WTC11 (cell line): ENCODE data around the gene NQO2. TPM values are rescaled to one million over a fixed set of nuclear protein-coding genes. Genes with fewer than 3 reads are reported as not detected.

Experiments
- ATAC-seq: fragments of 200-7000 bp; cut with Tn5 transposase; 2 replicates; pipeline ENCODE4 v1.10.0; 2021; ENCODE audit warnings: mild to moderate bottlenecking, moderate library complexity
- CTCF ChIA-PET: fragments of 300-600 bp; sonication (Branson Sonifier 250); formaldehyde crosslinking; loops from one replicate; lab custom pipeline; 2021; ENCODE audit warnings: antibody characterized with exemption; lab: Charles Lee
- POLR2A ChIA-PET: fragments of 350-600 bp; sonication (Branson Sonifier 250); formaldehyde crosslinking; loops from one replicate; lab custom pipeline; 2021; ENCODE audit warnings: antibody characterized with exemption; lab: Charles Lee
- DNase-seq: peaks from one replicate; pipeline ENCODE4 v3.0.0; 2021; ENCODE audit warnings: low spot score
- H3K27ac Mint-ChIP-seq: 2 replicates; pipeline ENCODE4 v1.8.0; 2021; ENCODE audit warnings: mixed read lengths
- H3K27me3 Mint-ChIP-seq: 2 replicates; pipeline ENCODE4 v1.8.0; 2021; ENCODE audit warnings: low read depth, mild to moderate bottlenecking, moderate library complexity, mixed read lengths
- H3K36me3 Mint-ChIP-seq: 2 replicates; pipeline ENCODE4 v1.8.0; 2021; ENCODE audit warnings: mixed read lengths
- H3K4me1 Mint-ChIP-seq: 2 replicates; pipeline ENCODE4 v1.8.0; 2022; ENCODE audit warnings: mixed read lengths
- H3K4me3 Mint-ChIP-seq: 2 replicates; pipeline ENCODE4 v1.8.0; 2021; ENCODE audit warnings: mild to moderate bottlenecking, moderate library complexity, mixed read lengths
- H3K9me3 Mint-ChIP-seq: 2 replicates; pipeline ENCODE4 v1.8.0; 2021; ENCODE audit warnings: mixed read lengths
- ATF1 ChIP-seq: sonication (generic); formaldehyde crosslinking; IDR thresholded peaks from 2 replicates; pipeline ENCODE4 v1.8.1; 2023; ENCODE audit warnings: mild to moderate bottlenecking, moderate library complexity, missing genetic modification reagents
- CBFB ChIP-seq: sonication (generic); formaldehyde crosslinking; IDR thresholded peaks from 2 replicates; pipeline ENCODE4 v1.8.1; 2022; ENCODE audit warnings: mild to moderate bottlenecking, low read depth, missing genetic modification reagents
- CREB1 ChIP-seq: sonication (generic); formaldehyde crosslinking; IDR thresholded peaks from 2 replicates; pipeline ENCODE4 v1.8.0; 2023; ENCODE audit warnings: mild to moderate bottlenecking, missing genetic modification reagents
- CTCF ChIP-seq: fragments of 200-600 bp; IDR thresholded peaks from 2 replicates; pipeline ENCODE4 v1.8.0; 2022; ENCODE audit warnings: antibody characterized with exemption
- ESRRA ChIP-seq: sonication (generic); formaldehyde crosslinking; IDR thresholded peaks from 2 replicates; pipeline ENCODE4 v1.8.1; 2022; ENCODE audit warnings: mild to moderate bottlenecking, missing genetic modification reagents, borderline replicate concordance
- ETV6 ChIP-seq: sonication (generic); formaldehyde crosslinking; IDR thresholded peaks from 2 replicates; pipeline ENCODE4 v1.8.1; 2022; ENCODE audit warnings: mild to moderate bottlenecking, missing genetic modification reagents
- FOXK1 ChIP-seq: sonication (generic); formaldehyde crosslinking; IDR thresholded peaks from 2 replicates; pipeline ENCODE4 v1.8.0; 2022; ENCODE audit warnings: mild to moderate bottlenecking, moderate library complexity, missing genetic modification reagents
- GABPB1 ChIP-seq: sonication (generic); formaldehyde crosslinking; IDR thresholded peaks from 2 replicates; pipeline ENCODE4 v1.8.1; 2023; ENCODE audit warnings: mild to moderate bottlenecking, missing genetic modification reagents
- HMGA2 ChIP-seq: fragments of 250-450 bp; sonication (Bioruptor Pico); IDR thresholded peaks from 2 replicates; pipeline ENCODE4 v1.4.0; 2021; ENCODE audit warnings: mild to moderate bottlenecking, moderate library complexity
- JAZF1 ChIP-seq: fragments of 250-450 bp; sonication (Bioruptor Pico); IDR thresholded peaks from 2 replicates; pipeline ENCODE4 v1.9.0; 2021; ENCODE audit warnings: moderate library complexity, mild to moderate bottlenecking, inconsistent platforms
- KAT7 ChIP-seq: sonication (generic); formaldehyde crosslinking; IDR thresholded peaks from 2 replicates; pipeline ENCODE4 v1.8.1; 2023; ENCODE audit warnings: missing genetic modification reagents, mild to moderate bottlenecking, borderline replicate concordance
- MAX ChIP-seq: sonication (generic); formaldehyde crosslinking; IDR thresholded peaks from 2 replicates; pipeline ENCODE4 v1.8.0; 2022; ENCODE audit warnings: mild to moderate bottlenecking, missing genetic modification reagents
- MLX ChIP-seq: sonication (generic); formaldehyde crosslinking; IDR thresholded peaks from 2 replicates; pipeline ENCODE4 v1.8.1; 2023; ENCODE audit warnings: mild to moderate bottlenecking, missing genetic modification reagents, moderate library complexity
- MYBL2 ChIP-seq: sonication (generic); formaldehyde crosslinking; IDR thresholded peaks from 2 replicates; pipeline ENCODE4 v1.8.1; 2023; ENCODE audit warnings: mild to moderate bottlenecking, moderate library complexity, missing genetic modification reagents
- PRDM15 ChIP-seq: sonication (generic); formaldehyde crosslinking; IDR thresholded peaks from 2 replicates; pipeline ENCODE4 v1.8.0; 2022; ENCODE audit warnings: missing genetic modification reagents
- RORB ChIP-seq: fragments of 250-450 bp; sonication (Bioruptor Pico); IDR thresholded peaks from 2 replicates; pipeline ENCODE4 v1.9.0; 2021; ENCODE audit warnings: mild to moderate bottlenecking
- SOX15 ChIP-seq: fragments of 250-450 bp; sonication (Bioruptor Pico); IDR thresholded peaks from 2 replicates; pipeline ENCODE4 v1.9.0; 2021; ENCODE audit warnings: mild to moderate bottlenecking
- SP1 ChIP-seq: sonication (generic); formaldehyde crosslinking; conservative IDR thresholded peaks from 2 replicates; pipeline ENCODE4 v1.8.1; 2022; ENCODE audit warnings: missing genetic modification reagents
- ZNF138 ChIP-seq: sonication (generic); formaldehyde crosslinking; conservative IDR thresholded peaks from 2 replicates; pipeline ENCODE4 v1.8.1; 2022; ENCODE audit warnings: mild to moderate bottlenecking, moderate library complexity, missing genetic modification reagents
- ZNF263 ChIP-seq: sonication (generic); formaldehyde crosslinking; IDR thresholded peaks from 2 replicates; pipeline ENCODE4 v1.8.1; 2022; ENCODE audit warnings: low read depth, mild to moderate bottlenecking, moderate library complexity, missing genetic modification reagents
- ZNF281 ChIP-seq: sonication (generic); formaldehyde crosslinking; IDR thresholded peaks from 2 replicates; pipeline ENCODE4 v1.8.0; 2023; ENCODE audit warnings: mild to moderate bottlenecking, missing genetic modification reagents
- ZSCAN18 ChIP-seq: fragments of 250-450 bp; sonication (Bioruptor Pico); IDR thresholded peaks from 2 replicates; pipeline ENCODE4 v2.1.2; 2022; ENCODE audit warnings: mild to moderate bottlenecking, moderate library complexity
- total RNA-seq: library from RNA; stranded (reverse); gene quantifications from 3 replicates; pipeline ENCODE4 v1.2.3, GENCODE V29; 2021

NQO2 gene
- total RNA-seq, 1 experiment from 2014 or later: 119 TPM

- no peaks in the 10 kb centered on the region for H3K4me1 Mint-ChIP-seq
- no peak overlapping the region for H3K27ac Mint-ChIP-seq
- no peak overlapping the region for H3K4me3 Mint-ChIP-seq
- TF ChIP-seq SOX15 (CRISPR knock-in tag) (no peak), MYBL2 (no peak), ESRRA (CRISPR knock-in tag) (no peak), GABPB1 (CRISPR knock-in tag) (no peak), CTCF (no peak), CREB1 (CRISPR knock-in tag) (no peak), PRDM15 (no peak), HMGA2 (no peak), ETV6 (CRISPR knock-in tag) (no peak), JAZF1 (CRISPR knock-in tag) (no peak), KAT7 (CRISPR knock-in tag) (no peak), SP1 (CRISPR knock-in tag) (no peak)
- TF ChIP-seq, all 79 proteins: peak for 0
- DNase-seq (no peak), ATAC-seq (no peak)
- Mint-ChIP-seq H3K36me3 (peaks cover 90% of the 10 kb centered on the region), H3K9me3 (peaks cover 25% of the 10 kb centered on the region), H3K27me3 (no peaks in the 10 kb centered on the region)
- ChIA-PET CTCF (no interaction called here), POLR2A (no interaction called here)
Observed at GRCh38 chr6:3016473-3017280, 17.0 kb downstream of the NQO2 start.

GRCh38 chr6:3017304-3017703 lies 17.6 kb downstream of the NQO2 start:
- no peak for ATAC-seq
- H3K27me3 Mint-ChIP-seq: no peaks in the 10 kb centered on the region
- peaks cover 19% of the 10 kb centered on the region for H3K9me3 Mint-ChIP-seq
- ChIA-PET CTCF (no interaction called here), POLR2A (no interaction called here)
- H3K27ac Mint-ChIP-seq: no peak overlapping the region
- DNase-seq: no peak
- H3K36me3 Mint-ChIP-seq: peaks cover 86% of the 10 kb centered on the region
- no peak overlapping the region for H3K4me3 Mint-ChIP-seq
- no peaks in the 10 kb centered on the region for H3K4me1 Mint-ChIP-seq
- TF ChIP-seq ATF1 (CRISPR knock-in tag) (no peak), RORB (CRISPR knock-in tag) (no peak), CBFB (CRISPR knock-in tag) (no peak), MAX (CRISPR knock-in tag) (no peak), FOXK1 (CRISPR knock-in tag) (no peak), ZSCAN18 (CRISPR knock-in tag) (no peak), MLX (CRISPR knock-in tag) (no peak), ZNF263 (CRISPR knock-in tag) (no peak), ZNF281 (CRISPR knock-in tag) (no peak), ZNF138 (CRISPR knock-in tag) (no peak), CTCF (no peak), KAT7 (CRISPR knock-in tag) (no peak)
